NCI-H128 (cell line): ENCODE measurements around the gene KRTAP5-6.
"Not testable (repeated sequence)": the region's sequence is repeated elsewhere in the genome, so short reads cannot be mapped to it uniquely, and the experiment has no call there.

Experiments
- DNase-seq: peaks from one replicate; lab custom pipeline; 2025; ENCODE audit not compliant: unreplicated experiment; lab: John Stamatoyannopoulos, UW

KRTAP5-6 gene

DNA sequence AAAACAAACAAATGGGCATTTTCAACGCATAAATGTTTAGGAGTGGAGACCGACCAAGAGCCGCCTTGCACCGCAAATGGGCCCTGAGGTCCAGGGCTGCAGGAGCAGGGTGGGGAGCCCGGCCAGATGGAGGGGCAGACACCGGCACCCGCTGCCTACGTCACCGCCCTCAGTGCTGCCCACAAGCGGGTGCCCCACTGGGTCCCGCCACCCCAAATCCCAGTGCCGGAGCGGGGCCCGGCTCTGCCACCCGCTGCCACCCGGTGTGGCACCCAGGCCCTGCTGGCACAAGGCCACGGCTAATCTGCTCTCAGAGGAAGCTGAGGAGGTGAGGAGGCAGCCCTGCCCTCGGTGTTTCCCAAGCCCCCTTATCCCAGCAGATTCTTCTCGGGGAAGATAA is 13.8 kb upstream of the KRTAP5-6 start:
- not testable (repeated sequence) for DNase-seq

DNA sequence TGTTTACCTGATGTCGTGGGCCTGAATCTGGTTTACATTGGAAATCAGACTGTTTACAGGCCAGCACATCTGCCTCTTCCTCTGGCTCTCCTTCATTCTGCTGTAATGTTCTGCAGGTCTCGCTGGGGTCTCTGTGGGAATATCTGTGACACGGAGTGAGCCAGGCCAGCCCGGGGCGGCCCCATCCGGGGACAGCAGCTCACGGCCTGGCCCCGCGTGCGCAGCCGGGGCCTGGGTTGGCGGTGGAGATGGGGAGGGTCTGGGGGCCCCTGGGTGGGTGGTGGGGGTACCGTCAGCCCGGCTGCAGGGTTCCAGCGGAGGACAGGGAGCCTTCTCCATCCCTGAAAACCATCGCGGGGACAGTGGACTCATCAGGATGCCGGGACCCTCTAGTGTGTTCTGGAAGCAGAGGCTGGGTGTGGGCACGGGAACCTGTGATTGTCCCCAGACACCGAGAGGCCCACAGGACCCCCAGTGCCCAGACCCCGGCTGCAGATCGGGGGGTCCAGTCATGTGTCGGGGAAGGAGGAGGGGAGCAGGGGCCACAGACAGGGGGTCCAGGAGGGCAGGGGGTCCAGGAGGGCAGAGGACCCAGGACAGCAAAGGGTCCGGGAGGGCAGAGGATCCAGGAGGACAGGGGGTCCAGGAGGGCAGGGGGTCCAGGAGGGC is 13.0 kb upstream of the KRTAP5-6 start:
- not testable (repeated sequence) for DNase-seq

DNA sequence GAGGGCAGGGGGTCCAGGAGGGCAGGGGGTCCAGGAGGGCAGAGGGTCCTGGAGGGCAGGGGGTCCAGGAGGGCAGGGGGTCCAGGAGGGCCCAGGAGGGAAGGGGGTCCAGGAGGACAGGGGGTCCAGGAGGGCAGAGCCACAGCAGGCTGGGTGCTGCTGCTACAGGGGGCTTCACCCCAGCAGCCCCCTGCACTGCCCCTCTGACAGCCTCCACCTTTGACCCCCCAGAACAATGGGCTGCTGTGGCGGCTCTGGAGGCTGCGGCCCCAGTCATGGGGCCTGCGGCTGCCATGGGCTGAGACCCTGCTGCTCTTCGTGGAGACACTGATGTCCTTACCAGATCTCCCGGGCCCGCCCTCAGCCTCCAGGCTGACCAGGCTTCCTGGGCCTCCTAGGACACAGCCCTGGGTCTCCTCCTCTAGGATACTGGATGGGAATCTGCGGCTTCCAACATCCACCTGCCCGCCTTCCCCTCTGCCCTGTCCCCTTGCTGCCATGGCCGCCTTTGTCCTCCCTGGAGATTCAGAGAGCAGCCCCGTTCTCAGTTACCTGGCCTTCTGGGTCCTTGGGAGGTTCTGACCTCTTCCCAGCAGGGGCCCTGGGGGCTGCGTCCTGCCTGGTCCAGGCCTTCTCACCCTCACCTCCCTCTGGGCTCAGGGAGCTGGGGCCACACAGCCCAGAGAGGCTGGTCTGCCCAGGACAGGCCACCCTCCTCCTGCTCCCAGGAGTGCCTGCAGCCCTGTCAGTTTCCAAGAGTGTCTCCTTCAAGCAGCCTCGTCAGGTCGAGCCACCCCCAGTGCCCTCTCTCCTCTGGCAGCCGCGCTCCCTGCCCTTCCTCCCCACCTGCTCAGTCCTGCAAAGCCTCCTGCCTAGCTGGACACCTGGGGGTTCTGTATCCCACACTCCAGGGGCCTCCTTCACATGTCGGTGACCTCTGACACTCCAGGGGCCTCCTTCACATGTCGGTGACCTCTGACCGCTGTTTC is 11.8 kb upstream of the KRTAP5-6 start:
- not testable (repeated sequence) for DNase-seq

DNA sequence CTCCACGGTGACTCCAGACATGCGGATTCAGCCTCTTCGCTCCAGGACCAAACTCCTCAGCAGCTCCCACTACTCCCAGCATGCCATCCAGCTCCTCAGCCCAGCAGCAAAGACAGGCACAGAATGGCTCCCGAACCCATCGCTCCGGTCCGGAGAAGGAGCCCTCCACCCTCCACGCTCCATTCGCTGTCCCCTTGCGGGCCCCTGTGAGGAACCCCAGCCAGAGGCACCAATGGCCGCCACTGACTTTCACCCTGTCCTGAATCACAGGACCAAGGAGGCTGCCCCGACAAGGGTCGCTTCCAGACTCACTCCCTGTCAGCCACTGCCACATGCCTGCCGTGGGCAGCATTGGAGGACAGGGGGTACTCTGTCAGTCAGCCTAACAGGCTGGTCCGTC is 10.8 kb upstream of the KRTAP5-6 start:
- DNase-seq, result not testable (repeated sequence)

DNA sequence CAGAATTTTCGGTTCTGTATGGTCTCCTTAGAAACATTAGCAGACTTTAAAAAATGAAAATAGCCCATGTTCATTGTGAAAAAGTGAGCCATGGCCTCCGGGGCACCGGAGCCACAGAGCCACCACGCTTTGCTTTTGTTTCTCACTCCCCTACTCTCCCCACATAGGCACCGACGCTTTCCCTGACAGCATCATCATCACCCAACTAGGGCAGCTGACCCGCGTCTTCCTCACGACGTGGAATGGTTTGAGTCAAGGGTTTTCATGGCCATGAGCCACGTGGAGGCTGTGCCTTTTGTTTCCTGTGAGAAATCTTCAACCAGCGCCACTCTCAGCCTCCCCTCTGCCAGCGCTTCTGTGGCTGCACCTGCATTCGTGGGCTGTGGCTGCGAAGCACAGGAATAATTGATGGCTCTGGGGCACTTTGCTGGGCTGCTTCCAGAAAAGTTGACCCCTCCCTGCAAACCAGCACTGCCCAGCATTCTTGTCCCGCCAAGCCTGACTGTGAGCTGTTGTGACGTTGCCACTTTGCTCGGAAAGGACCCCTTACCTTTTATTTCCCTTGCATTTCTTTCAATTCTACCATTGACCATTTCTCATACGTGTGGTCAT is 8.6 kb upstream of the KRTAP5-6 start:
- DNase-seq, result not testable (repeated sequence)

DNA sequence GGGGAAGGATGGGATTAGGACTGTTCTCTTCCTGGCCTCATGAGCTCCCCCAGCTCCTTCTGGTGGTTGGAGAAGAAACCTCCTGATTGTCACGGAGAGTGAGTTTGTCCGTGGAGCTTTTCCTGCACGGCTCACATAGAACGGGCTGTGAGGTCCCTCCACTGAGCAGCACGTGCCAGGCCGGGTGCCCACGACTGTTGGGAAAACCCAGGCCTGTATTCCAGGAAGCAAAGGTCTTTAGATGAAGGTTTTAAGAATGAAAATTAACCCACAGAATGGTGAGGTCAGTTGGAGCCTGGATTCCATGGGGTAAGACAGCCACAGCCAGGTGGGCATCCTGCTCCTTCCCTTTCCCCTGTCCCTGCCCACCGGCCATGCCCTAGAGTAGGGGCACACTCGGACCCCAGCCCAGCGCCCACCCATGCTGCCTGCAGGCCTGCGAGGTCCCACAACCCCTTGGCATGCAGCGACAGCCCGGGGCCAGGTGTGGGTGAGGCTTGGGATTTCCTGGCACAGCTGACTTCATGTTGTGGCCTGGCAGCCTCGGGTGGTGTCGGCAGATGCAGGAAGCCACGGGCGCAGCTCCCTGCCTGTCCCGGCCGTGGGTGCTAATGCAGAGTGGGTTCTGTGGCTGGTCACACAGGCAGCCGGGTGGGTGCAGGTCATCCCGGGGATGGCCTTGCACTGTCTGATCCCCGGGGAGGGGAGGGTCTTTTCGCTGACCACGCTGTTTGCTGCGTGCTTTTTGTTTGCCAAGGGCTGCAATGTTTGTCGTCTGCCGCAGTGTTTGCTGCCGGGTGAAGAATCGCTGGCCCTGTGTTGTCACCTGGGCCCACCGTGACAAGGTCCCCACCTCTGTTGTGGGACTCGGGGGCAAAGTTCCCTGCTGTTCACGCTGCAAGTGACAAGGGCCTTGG is 7.5 kb upstream of the KRTAP5-6 start:
- not testable (repeated sequence) for DNase-seq

DNA sequence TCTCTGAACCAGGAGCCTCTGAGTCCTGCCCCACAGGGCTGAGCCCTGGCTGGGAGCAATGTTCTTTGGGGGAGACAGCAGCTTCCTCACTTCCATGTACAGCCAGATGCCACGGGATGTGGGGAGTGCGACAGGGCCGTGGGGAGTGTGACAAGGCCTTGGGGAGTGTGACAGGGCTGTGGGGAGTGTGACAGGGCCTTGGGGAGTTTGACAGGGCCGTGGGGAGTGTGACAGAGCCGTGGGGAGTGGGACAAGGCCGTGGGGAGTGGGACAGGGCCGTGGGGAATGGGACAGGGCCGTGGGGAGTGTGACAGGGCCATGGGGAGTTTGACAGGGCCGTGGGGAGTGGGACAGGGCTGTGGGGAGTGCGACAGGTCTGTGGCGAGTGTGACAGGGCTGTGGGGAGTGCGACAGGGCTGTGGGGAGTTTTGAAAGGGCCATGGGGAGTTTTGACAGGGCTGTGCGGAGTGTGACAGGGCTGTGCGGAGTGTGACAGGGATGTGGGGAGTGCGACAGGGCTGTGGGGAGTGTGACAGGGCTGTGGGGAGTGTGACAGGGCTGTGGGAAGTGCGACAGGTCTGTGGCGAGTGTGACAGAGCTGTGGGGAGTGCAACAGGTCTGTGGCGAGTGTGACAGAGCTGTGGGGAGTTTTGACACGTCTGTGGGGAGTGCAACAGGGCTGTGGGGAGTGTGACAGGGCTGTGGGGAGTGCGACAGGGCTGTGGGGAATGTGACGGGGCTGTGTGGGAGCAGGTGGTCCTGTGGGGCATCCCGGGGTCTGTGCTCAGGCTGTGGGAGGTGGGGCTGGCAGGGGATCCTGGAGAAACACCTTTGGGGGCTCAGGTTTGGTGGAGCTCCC is 6.6 kb upstream of the KRTAP5-6 start:
- no peak for DNase-seq

DNA sequence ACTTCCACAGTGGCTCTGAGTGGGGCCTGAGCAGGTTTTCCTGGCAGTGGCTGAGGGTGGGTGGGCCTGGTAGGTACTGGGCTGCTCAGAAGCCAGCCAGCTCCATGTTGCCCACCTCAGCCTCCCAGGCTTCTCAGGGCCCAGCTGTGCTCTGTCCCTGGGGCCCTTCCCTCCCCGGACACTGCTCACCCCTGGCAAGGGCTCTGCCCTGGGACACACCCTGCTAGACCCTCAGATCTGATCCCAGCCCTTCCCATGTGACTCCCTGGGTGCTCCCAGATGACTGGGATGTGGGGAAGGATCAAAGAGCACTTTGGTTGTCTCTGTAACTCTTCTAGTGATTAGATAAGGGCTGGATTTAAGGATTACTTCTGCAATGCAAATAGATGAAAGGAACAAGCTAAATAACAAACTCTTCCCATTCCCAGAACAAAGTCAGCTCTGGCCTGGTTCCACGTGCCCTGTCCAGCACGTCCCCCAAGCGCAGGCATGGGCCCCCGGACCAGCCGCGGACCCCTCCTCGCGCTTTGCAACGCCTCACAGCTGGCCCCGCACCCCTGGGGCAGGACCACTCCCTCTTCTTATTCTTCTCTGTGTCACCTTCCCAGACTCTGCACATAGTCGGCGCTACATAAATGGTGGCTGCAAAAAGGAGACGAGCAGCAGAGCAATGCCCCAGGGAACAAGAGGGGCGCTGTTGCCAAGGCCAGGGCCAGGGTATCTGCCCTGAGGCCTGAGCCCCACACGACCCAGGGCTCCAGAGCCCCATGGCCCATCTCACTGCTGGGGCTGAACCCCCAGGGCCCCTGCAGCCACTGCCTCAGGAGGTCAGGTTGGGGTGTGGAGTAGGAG is 5.7 kb upstream of the KRTAP5-6 start:
- no peak for DNase-seq

DNA sequence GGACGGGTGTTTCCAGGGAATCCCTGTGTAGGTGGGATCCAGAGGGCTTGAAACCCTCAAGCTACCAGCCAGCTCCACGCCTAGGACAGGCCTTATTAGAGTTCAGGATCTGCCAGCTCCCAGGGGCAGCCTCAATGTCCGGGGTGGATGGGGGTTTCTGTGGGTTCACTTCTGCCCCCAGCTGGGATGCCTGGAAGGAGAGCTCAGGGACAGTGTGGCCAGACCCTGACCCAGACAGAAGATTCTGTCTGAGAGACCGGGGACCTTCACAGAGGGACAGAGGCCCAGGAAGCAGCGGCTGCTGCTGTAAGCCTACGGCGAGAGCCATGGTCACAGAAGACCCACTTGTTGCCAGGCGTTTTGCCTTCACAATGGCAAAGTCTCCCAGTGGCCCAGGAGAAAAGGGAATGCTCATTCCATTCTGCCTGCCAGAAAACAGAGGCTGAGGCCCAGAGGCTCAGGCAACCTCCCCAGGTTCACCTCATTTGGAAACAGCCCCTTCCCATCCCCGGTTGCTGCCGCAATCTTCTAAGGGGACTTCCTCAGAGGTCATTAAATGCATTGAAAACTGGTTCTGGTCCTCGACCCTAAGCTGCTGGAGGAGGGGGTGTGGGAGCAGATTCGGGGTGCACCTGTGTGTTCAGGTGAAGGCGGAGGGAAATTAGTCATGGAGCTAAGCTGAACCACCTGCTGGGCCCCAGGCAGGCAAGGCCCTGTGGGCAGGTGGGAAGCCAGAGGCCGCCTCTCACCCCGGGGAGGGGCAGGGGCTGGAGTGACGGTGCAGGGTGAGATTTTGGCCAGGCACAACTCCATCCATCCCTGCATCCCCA is 4.9 kb upstream of the KRTAP5-6 start:
- DNase-seq, result no peak

DNA sequence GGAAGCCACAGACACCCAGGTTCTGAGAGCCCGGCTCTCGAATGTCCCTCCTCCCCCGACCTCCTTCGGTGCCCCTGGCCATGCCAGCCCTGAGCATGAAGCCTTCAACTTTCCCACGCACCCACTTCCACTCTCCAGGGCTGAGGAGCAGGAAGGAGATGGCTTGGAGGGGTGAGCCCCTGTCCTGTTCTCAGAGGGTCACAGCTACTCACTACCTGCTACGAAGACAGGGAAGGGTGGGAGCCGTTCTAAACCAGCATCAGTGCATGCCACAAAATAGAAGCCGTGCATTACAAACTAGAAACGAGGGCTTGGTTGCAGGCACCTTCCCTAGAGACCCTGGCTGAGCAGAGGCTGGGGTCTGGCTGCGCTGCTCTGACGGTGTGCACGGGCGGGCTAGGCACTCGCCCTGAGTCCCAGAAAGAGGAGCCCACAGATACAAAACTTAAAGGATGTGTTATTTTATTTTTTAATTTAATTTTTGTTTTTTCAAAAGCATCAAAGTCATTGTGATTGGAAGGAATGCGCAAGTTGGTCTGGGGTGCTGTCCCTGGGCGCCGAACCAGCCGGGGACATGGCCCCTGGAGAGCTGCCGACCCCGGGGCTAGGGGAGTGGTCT is 4.2 kb upstream of the KRTAP5-6 start:
- no peak for DNase-seq

DNA sequence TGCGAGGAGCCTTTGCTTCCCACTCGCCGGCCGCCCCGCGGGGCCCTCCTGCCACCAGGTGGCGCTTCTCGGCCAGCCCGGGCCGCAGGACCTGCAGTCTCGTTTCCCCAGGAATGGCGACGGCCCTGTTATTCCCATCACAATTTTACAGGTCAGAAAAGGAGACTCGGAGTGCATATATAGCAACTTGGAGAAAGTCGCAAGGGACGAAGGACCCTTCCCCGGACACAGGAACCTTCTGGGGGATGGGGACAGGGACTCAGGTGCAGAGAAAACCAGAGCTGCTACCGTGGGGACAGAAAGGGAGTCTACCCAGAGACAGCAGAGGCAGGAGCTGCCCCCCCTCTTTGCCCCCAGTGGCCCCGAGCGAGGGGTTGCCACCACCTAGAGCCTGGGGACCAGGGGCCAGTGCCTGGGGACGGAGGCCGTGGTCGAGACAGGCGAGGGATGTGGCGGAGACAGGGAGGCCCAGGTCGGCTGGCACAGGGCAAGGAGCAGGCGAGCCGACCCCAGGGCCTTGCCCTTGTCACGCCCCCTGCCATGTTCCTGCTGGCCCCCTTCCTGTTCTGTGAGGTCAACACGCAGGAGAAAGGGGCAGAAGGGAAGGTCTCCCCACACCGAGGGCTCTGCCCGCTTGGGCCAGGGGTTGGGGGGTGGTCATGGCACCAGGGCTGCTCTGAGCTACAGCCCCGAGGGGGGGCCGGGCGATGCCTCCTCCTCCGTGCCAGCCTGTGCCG is 3.5 kb upstream of the KRTAP5-6 start:
- peak; percentile 63 for DNase-seq

DNA sequence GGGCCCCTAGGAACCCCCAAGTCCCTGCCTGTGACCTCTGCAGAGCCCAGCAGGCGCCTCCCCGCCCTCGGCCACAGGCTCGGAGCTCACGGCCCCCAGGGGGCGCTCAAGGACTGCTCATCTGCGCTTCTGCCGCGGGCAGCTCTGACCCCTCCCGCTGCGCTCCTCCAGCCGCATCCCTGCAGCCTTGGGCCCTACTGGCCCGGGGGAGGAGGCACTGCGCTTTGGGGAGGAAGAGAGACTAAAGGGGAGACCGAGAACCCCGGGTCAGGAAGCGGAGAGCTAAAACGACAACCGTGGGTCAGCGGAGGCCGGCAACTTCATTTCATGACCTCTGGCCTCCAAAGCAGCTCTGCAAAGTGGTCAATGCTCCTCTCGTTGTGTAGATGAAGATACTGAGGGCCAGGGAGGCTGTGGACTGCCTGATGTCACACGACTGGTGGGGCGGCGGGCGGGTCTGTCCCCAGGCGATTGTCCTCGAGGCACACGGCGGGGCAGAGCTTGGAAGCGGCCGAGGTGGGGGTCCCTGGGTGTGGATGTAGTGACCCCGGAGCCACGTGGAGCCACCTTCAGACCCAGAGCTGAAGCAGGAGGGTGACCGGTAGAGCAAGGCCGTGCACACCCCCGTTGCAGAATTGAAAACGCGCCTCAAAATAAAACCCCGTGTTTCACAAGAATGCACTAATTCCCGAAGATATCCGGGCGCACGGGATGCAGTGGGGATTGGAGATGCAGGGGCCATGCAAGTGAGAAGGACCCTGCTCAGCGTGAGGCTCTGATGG is 2.7 kb upstream of the KRTAP5-6 start:
- peak; percentile 31 for DNase-seq

DNA sequence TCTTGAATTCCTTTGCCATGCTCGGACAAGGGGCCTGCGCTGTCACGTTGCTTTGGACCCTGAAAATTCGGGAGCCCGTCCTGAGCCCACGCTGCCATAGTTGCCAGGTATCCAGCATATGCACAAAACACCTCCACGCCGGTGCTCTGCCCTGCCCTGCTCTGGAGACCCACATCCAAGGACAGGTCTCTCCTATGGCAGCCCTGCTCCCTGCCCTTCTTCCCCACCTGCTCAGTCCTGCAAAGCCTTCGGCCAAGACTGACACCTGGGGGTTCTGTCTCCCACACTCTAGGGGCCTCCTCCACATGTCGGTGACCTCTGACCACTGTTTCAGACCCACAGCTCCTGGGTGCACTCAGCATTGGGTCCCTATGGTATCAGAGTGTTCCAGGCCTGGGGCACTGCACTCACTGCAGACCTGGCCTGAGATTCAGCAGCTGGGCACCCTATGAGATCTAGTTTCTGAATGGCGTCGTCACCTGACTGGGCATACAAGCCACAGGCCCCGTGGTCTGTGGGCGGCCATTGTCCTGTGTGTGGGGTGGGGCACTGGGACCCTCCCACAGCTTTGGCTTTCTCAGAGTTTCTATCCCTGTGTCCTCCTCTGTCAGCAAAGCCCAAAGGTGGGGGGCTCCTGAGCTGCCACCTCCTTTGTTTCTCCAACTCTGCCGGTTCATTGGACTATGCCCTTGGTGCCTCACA is 2.0 kb upstream of the KRTAP5-6 start:
- no peak for DNase-seq

DNA sequence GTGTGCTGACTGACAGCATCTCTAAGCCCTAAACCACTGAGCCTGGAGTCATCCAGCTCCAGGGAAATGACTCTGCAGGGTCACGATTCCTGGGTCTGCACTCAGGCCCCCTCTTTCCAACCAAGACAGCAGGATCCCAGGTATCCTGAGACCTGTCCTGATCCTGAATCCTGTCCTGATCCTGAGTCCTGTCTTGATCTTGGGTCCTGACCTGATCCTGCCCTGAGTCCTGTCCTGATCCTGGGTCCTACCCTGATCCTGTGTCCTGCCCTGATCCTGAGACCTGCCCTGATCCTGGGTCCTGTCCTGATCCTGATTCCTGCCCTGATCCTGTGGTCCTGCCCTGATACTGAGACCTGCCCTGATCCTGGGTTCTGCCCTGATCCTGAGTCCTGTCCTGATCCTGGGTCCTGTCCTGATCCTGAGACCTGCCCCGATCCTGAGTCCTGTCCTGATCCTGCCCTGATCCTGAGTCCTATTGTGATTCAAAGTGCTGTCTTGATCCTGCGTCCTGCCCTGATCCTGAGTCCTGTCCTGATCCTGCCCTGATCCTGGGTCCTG is 1.4 kb upstream of the KRTAP5-6 start:
- no peak for DNase-seq

DNA sequence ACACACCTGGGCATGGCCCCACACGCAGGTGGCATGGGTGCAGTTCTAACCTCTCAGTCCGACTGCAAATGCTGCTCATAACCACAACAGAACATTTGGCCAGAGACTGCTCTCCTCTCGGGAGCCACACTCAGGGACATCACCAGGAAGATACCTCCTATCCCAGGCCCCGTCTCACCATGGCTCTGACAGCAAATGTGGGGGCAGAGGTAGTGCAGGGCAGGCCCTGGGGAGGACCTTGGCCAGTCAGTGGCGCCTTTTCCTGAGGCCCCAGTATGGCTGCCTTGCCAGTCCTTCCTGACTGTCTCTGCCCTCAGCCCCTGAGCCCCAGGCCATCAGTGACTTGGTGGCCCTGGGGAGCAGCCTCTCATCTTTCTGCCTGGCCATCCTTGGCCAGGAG is 2.8 kb downstream of the KRTAP5-6 start:
- no peak for DNase-seq
